K562 (cell line): ENCODE measurements around the gene MIS18A. TPM values are rescaled to one million over a fixed set of nuclear protein-coding genes. Genes with fewer than 3 reads are reported as not detected.

Source experiments
- ATAC-seq: fragments of 200-7000 bp; cut with Tn5 transposase; 3 replicates; pipeline ENCODE4 v1.9.1; 2020; ENCODE audit warnings: moderate library complexity
- BruUV-seq: library from RNA; stranded (reverse); fragments of 400-500 nt; replicated peaks from 2 replicates; lab custom pipeline; 2021; lab: Mats Ljungman, UMichigan
- CTCF ChIA-PET: fragments of 300-600 bp; formaldehyde crosslinking; extraction: SDS; loops from one replicate; lab custom pipeline; 2021; ENCODE audit warnings: low intra/inter-chr PET ratio; lab: Yijun Ruan, JAX
- POLR2A ChIA-PET: fragments of 300-600, 350-650 bp; sonication (Branson Sonifier 250); formaldehyde crosslinking; extraction: SDS; loops from one replicate; lab custom pipeline; 2021; ENCODE audit warnings: antibody characterized with exemption, inconsistent platforms; lab: Yijun Ruan, JAX
- DNase-seq, 4 experiments: peaks; one replicate each; pipeline versions ENCODE4 v3.0.0 to v3.0.0-alpha.2; 2011 to 2018; ENCODE audit warnings: low spot score in 3 of 4, mixed read lengths in 3 of 4; ENCODE audit errors: extremely low read depth in 1 of 4
- FAIRE-seq: peaks from 2 replicates; lab custom pipeline; 2011; peaks lifted over from hg19 to GRCh38; lab: Jason Lieb, UNC
- H2AFZ ChIP-seq: 2 replicates; pipeline ENCODE4 v1.6.0; 2011; ENCODE audit warnings: low read depth, low read length, control low read depth, inconsistent platforms
- H3K27ac ChIP-seq: fragments of 200-600 bp; 3 replicates; pipeline ENCODE4 v1.8.0; 2011; ENCODE audit warnings: low read depth, mild to moderate bottlenecking, control low read depth, inconsistent platforms, low read length, moderate library complexity, mixed read lengths; ENCODE audit errors: extremely low read depth
- H3K27me3 ChIP-seq, 2 experiments: fragments of 300-600 bp in 1 of 2; 2 replicates in 1 of 2; 3 replicates in 1 of 2; pipeline versions ENCODE4 v1.6.0 to v1.8.0; 2011; ENCODE audit warnings: inconsistent platforms in 2 of 2, low read length in 2 of 2, mild to moderate bottlenecking in 1 of 2, mixed read lengths in 1 of 2, moderate library complexity in 1 of 2; ENCODE audit not compliant: control insufficient read depth in 2 of 2, insufficient read depth in 2 of 2
- H3K36me3 ChIP-seq: fragments of 300-600 bp; 3 replicates; pipeline ENCODE4 v1.8.0; 2011; ENCODE audit warnings: mild to moderate bottlenecking, low read length, inconsistent platforms; ENCODE audit not compliant: control insufficient read depth, insufficient read depth
- H3K4me1 ChIP-seq, 2 experiments: fragments of 200-600 bp in 1 of 2; replicated peaks in 1 of 2; 2 replicates in 1 of 2; 3 replicates in 1 of 2; pipeline versions ENCODE4 v1.5.1 to v1.8.0; 2011; ENCODE audit warnings: inconsistent platforms in 2 of 2, low read length in 2 of 2, mild to moderate bottlenecking in 1 of 2, mixed read lengths in 1 of 2, moderate library complexity in 1 of 2; ENCODE audit not compliant: control insufficient read depth in 2 of 2, insufficient read depth in 2 of 2
- H3K4me2 ChIP-seq: 2 replicates; pipeline ENCODE4 v1.6.1; 2011; ENCODE audit warnings: low read length, control low read depth, inconsistent platforms, mixed read lengths; ENCODE audit not compliant: insufficient read depth
- H3K4me3 ChIP-seq: fragments of 200-600 bp; sonication (generic), shearing (Covaris generic); 2 replicates; pipeline ENCODE4 v1.5.1; 2016; ENCODE audit warnings: control low read depth, inconsistent platforms
- H3K79me2 ChIP-seq: fragments of 200-600 bp; 3 replicates; pipeline ENCODE4 v1.8.0; 2011; ENCODE audit warnings: low read length, inconsistent platforms; ENCODE audit not compliant: control insufficient read depth, insufficient read depth
- H3K9ac ChIP-seq, 2 experiments: 2 replicates each; pipeline versions ENCODE4 v1.6.0 to v1.6.1; 2011; ENCODE audit warnings: low read depth in 2 of 2, low read length in 2 of 2, control low read depth in 1 of 2, inconsistent platforms in 1 of 2, mild to moderate bottlenecking in 1 of 2, mixed read lengths in 1 of 2; ENCODE audit not compliant: insufficient read depth in 1 of 2
- H3K9me1 ChIP-seq: one replicate; pipeline ENCODE4 v1.6.0; 2011; ENCODE audit warnings: inconsistent platforms, mild to moderate bottlenecking, low read length, moderate library complexity; ENCODE audit not compliant: control insufficient read depth, insufficient read depth
- H3K9me3 ChIP-seq: replicated peaks from 2 replicates; pipeline ENCODE4 v1.5.1; 2011; ENCODE audit warnings: low read depth, low read length, inconsistent platforms; ENCODE audit not compliant: control insufficient read depth, insufficient read depth
- H4K20me1 ChIP-seq: replicated peaks from 2 replicates; pipeline ENCODE4 v1.6.1; 2011; ENCODE audit warnings: low read length, inconsistent platforms, mixed read lengths; ENCODE audit not compliant: control insufficient read depth, insufficient read depth
- DIDO1 ChIP-seq: fragments of 450-650 bp; IDR thresholded peaks from 2 replicates; pipeline ENCODE4 v1.6.1; 2016; ENCODE audit warnings: low read depth, missing biosample characterization, missing genetic modification characterization
- E2F5 ChIP-seq: sonication (generic); formaldehyde crosslinking; IDR thresholded peaks from 2 replicates; pipeline ENCODE4 v1.8.0; 2022; ENCODE audit warnings: mild to moderate bottlenecking, missing genetic modification reagents
- GABPB1 ChIP-seq: sonication (generic); formaldehyde crosslinking; IDR thresholded peaks from 2 replicates; pipeline ENCODE4 v1.8.0; 2022; ENCODE audit warnings: mild to moderate bottlenecking, missing genetic modification reagents
- GABPB2 ChIP-seq: fragments of 250-450 bp; sonication (Bioruptor Pico); conservative IDR thresholded peaks from 2 replicates; pipeline ENCODE4 v1.5.1; 2021; ENCODE audit warnings: mild to moderate bottlenecking
- HOMEZ ChIP-seq: fragments of 250-450 bp; sonication (Bioruptor Pico); IDR thresholded peaks from 2 replicates; pipeline ENCODE4 v1.4.0; 2020; ENCODE audit warnings: mild to moderate bottlenecking, moderate library complexity
- MECOM ChIP-seq: fragments of 250-450 bp; sonication (Bioruptor Pico); IDR thresholded peaks from 2 replicates; pipeline ENCODE4 v1.8.0; 2022; ENCODE audit warnings: inconsistent platforms
- NONO ChIP-seq, 2 experiments: fragments of 200-400 bp in 1 of 2; fragments of 450-650 bp in 1 of 2; formaldehyde crosslinking in 1 of 2; IDR thresholded peaks; 2 replicates each; pipeline ENCODE4 v1.6.1; 2017; ENCODE audit warnings: low read depth in 2 of 2, mild to moderate bottlenecking in 2 of 2, moderate library complexity in 2 of 2, low read length in 1 of 2
- POLR2G ChIP-seq: fragments of 200-400 bp; formaldehyde crosslinking; IDR thresholded peaks from 2 replicates; pipeline ENCODE4 v1.6.1; 2017; ENCODE audit warnings: low read depth, mild to moderate bottlenecking, antibody characterized with exemption, low read length, moderate library complexity
- PTBP1 ChIP-seq: fragments of 200-400 bp; formaldehyde crosslinking; IDR thresholded peaks from 2 replicates; pipeline ENCODE4 v1.6.1; 2017; ENCODE audit warnings: low read depth, low read length
- TRIM25 ChIP-seq: fragments of 450-650 bp; IDR thresholded peaks from 2 replicates; pipeline ENCODE4 v1.7.0; 2016; ENCODE audit warnings: borderline replicate concordance
- ZEB2 ChIP-seq: fragments of 450-650 bp; IDR thresholded peaks from 2 replicates; pipeline ENCODE4 v1.6.1; 2016
- WGBS: fragments of 100-300 bp; shearing (Covaris generic); methylation state at CpG from one replicate; pipeline ENCODE4 v1.1.6; 2016; ENCODE audit warnings: low coverage, mixed read lengths; ENCODE audit not compliant: insufficient coverage; ENCODE audit errors: missing lambda C conversion rate; 5-methylcytosine and 5-hydroxymethylcytosine counted together
- in situ Hi-C: fragments of 300-500 bp; cut with MboI; formaldehyde crosslinking; loops from 4 replicates; pipeline ENCODE4 v1.15.0; 2018; ENCODE audit warnings: inconsistent platforms, mixed read lengths
- intact Hi-C: fragments of 100-400 bp; cut with micrococcal nuclease; formaldehyde crosslinking; loops from 2 replicates; pipeline ENCODE4 v1.14.2; 2022
- polyA plus RNA-seq, 8 experiments: library from polyadenylated mRNA; depleted of rRNA in 4 of 8; stranded (reverse) in 5 of 8; unstranded in 3 of 8; fragments of >200 nt; fragmentation: Nextera tagmentation in 2 of 8; fragmentation: Illumina TruSeq in 1 of 8; extraction: Ambion mirVana in 2 of 8; extraction: Trizol in 1 of 8; gene quantifications; 2 replicates each; pipeline versions ENCODE4 v1.2.1 to v1.2.3, GENCODE V29; 2011 to 2014; ENCODE audit warnings: inconsistent platforms in 1 of 8, missing spikeins in 1 of 8
- total RNA-seq, 7 experiments: library from RNA; depleted of rRNA in 6 of 7; stranded (reverse); fragments of >200 nt in 6 of 7; fragmentation: Illumina TruSeq in 2 of 7; extraction: Trizol in 2 of 7; gene quantifications; 2 replicates each; pipeline versions ENCODE4 v1.2.1 to v1.2.3, GENCODE V29; 2011 to 2021; ENCODE audit warnings: low replicate concordance in 1 of 7

The MIS18A gene
- total and polyA plus RNA-seq, 9 of the 15 experiments (the other 6 are each of a cell fraction or from before 2014, with no cell fraction given) = 17.7 to 75.3 (median 60.3) TPM

GRCh38 chr21:32322676-32323075 is 43.8 kb upstream of the MIS18A start:
- BruUV-seq = no TSS peak
- Histone ChIP-seq H4K20me1 (no peaks in the 10 kb centered on the region), H3K36me3 (peaks cover 98% of the 10 kb centered on the region), H3K27me3 (no peaks in the 10 kb centered on the region), H3K4me3 (no peak overlapping the region)
- no peak for DNase-seq
- WGBS = 89% methylated on average over 10 of the region's 10 CpGs
- CTCF ChIA-PET = interaction anchor here (0.7 kb wide), 1 partner anchor 289 kb away, joined by 4 read pairs; no protein-coding TSS in a partner anchor
- no peak for TF ChIP-seq PTBP1
- 0 out of 2 replicates have a peak, but pooled peaks have one; percentile 17 for TF ChIP-seq POLR2G
- TF ChIP-seq, all 486 proteins: peak for 1
- FAIRE-seq (no peak), ATAC-seq (no peak)
- in situ Hi-C loops (no loop called here), intact Hi-C loops (no loop called here)
- POLR2A ChIA-PET = interaction anchor here (0.6 to 0.8 kb wide), 2 partner anchors 313 to 426 kb away, joined by 3 to 4 read pairs; no protein-coding TSS in a partner anchor
- H3K9ac ChIP-seq = no peak overlapping the region
- H3K9me1 ChIP-seq = no peaks in the 10 kb centered on the region
- no peak overlapping the region for H3K4me2 ChIP-seq
- H3K27ac ChIP-seq = no peak overlapping the region
- H2AFZ ChIP-seq = no peak overlapping the region
- no peaks in the 10 kb centered on the region for H3K79me2 ChIP-seq
- H3K9me3 ChIP-seq = no peaks in the 10 kb centered on the region
- H3K4me1 ChIP-seq = no peaks in the 10 kb centered on the region

GRCh38 chr21:32322103-32322502 is 43.3 kb upstream of the MIS18A start:
- no peak overlapping the region for H3K4me2 ChIP-seq
- POLR2A ChIA-PET = no interaction called here
- H3K9me1 ChIP-seq = no peaks in the 10 kb centered on the region
- TF ChIP-seq HOMEZ (CRISPR knock-in tag) (no peak), TRIM25 (no peak), NONO (IDR thresholded peaks at IDR 0.05; ENCODE audit: low read depth in 2 of 2, low read length in 1 of 2) (no peak), E2F5 (no peak), GABPB2 (CRISPR knock-in tag) (no peak), ZEB2 (no peak), MECOM (CRISPR knock-in tag) (no peak), DIDO1 (no peak), GABPB1 (CRISPR knock-in tag) (no peak)

More at GRCh38 chr21:32322103-32322502, 43.3 kb upstream of the MIS18A start:
- Histone ChIP-seq H3K27ac (no peak overlapping the region), H4K20me1 (0 out of 2 replicates have a peak, but pooled peaks cover 4% of the 10 kb centered on the region), H3K27me3 (no peaks in the 10 kb centered on the region), H3K9me3 (no peaks in the 10 kb centered on the region), H3K4me1 (no peaks in the 10 kb centered on the region), H3K79me2 (no peaks in the 10 kb centered on the region), H3K4me3 (no peak overlapping the region), H3K9ac (no peak overlapping the region), H2AFZ (no peak overlapping the region), H3K36me3 (peaks cover 98% of the 10 kb centered on the region)
- ATAC-seq = no peak
- intact Hi-C loops = no loop called here
- BruUV-seq = no TSS peak
- CTCF ChIA-PET = interaction anchor here (0.7 kb wide), 1 partner anchor 290 kb away, joined by 4 read pairs; no protein-coding TSS in a partner anchor
- DNase-seq = no peak
- FAIRE-seq = no peak
- WGBS = 95% methylated on average over 12 of the region's 12 CpGs
- in situ Hi-C loops = no loop called here
